Inflammatory macrophage (primary cell): Measurements from ENCODE around the gene SPDYC.

Experiments used
- DNase-seq, 2 donors: peaks; one replicate each; pipeline ENCODE4 v3.0.0-alpha.2; 2020 to 2022

Gene SPDYC

GRCh38 chr11:65206901-65207300 is 36.9 kb downstream of the SPDYC start:
- no peak for DNase-seq

- no peak for DNase-seq
Measured at GRCh38 chr11:65207918-65208784, 38.1 kb downstream of the SPDYC start.

- no peak for DNase-seq
Measured at GRCh38 chr11:65208785-65209710, 39.0 kb downstream of the SPDYC start.

GRCh38 chr11:65209711-65210360 is 39.8 kb downstream of the SPDYC start:
- DNase-seq, result no peak

GRCh38 chr11:65210361-65210731 is 40.3 kb downstream of the SPDYC start:
- no peak for DNase-seq

DNA sequence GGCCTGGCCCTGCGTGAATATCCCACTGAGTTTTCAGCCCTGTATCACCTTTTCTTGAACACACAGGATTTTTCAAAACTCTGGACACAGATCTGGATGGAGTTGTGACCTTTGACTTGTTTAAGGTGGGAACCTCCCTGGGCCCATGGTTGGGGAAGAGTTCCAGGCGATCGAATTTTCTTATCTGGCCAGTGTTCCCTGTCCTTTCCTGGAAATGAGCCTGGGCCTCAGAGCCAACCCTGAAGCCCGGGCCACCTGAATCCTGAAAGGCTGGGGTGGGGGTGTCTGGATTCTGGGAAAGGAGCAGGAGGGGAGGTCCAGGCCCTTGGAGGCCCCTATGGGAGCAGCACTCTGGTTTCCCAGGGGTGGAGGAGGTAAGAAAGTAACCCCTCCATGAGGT is 40.7 kb downstream of the SPDYC start:
- DNase-seq, result no peak

DNA sequence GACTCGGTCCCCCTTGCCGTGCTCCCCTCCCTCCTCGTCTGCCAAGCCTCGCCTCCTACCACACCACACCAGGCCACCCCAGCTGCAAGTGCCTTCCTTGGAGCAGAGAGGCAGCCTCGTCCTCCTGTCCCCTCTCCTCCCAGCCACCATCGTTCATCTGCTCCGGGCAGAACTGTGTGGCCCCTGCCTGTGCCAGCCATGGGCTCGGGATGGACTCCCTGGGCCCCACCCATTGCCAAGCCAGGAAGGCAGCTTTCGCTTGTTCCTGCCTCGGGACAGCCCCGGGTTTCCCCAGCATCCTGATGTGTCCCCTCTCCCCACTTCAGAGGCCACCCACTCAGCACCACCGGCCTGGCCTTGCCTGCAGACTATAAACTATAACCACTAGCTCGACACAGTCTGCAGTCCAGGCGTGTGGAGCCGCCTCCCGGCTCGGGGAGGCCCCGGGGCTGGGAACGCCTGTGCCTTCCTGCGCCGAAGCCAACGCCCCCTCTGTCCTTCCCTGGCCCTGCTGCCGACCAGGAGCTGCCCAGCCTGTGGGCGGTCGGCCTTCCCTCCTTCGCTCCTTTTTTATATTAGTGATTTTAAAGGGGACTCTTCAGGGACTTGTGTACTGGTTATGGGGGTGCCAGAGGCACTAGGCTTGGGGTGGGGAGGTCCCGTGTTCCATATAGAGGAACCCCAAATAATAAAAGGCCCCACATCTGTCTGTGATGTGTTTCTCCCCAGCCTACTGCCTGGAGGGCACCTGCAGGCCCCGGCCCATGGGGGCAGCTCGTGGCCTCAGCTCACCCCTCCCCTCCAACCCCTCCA is 41.5 kb downstream of the SPDYC start:
- DNase-seq, result no peak

DNA sequence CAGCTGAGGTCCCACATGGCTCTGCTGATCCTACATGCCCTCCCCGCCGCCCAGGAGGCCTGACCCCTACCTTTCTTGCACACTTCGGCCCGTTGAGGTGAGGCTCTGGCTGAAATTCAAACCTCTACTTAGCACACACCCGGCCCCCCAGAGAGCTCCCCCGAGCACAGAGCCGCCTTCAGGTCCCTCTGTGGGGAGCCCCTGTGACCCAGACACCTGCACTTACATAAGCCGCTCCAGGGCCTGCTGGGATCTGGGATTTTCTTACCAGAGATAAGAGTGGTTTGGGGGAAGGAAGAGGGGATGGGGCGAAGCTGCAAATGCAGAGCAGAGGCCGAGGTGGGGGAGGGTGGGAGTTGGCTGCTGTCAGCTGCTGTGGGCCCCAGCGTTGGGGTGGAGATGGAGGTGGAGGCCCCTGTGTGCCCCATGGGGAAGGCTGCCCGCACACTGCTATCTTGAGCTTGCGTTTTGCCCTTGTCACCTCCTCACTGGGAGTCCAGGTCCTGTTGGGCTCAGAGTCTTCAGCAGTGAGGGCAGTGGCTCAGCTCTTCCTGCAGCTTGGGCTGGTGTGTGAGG is 42.3 kb downstream of the SPDYC start:
- no peak for DNase-seq

- DNase-seq, result peak in 1 of 2 donors; percentile 25
Measured at GRCh38 chr11:65213322-65214211, 43.5 kb downstream of the SPDYC start.

- no peak for DNase-seq
Measured at GRCh38 chr11:65214212-65214845, 44.3 kb downstream of the SPDYC start.

DNA sequence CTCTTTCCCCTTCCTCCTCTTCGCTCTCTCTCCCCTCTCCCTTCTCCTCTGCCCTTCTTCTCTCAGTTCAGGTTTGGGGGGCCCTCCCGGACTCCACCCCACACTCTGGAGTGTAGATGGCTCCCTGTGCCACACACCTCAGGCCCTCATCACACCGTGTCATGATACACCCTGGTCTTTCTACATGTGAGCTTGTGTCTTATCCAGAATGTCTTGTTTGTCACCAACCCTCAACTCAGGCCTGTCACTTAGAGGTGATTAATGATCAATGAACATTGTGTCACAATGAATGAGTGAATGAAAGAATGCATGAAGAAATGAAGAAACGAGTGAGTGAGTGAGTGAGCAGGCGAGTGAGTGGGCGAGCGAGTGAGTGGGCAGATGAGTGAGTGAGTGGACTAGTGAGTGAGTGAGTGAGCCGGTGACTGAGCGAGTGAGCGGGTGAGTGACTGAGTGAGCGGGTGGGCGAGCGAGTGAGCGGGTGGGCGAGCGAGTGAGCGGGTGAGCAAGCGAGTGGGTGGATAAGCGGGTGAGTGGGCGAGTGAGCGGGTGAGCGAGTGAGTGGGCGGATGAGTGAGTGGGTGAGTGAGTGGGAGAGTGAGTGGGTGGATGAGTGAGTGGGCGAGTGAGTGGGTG is 45.5 kb downstream of the SPDYC start:
- DNase-seq, result peak in 1 of 2 donors; percentile 12

GRCh38 chr11:65216830-65217229 is 46.8 kb downstream of the SPDYC start:
- no peak for DNase-seq

DNA sequence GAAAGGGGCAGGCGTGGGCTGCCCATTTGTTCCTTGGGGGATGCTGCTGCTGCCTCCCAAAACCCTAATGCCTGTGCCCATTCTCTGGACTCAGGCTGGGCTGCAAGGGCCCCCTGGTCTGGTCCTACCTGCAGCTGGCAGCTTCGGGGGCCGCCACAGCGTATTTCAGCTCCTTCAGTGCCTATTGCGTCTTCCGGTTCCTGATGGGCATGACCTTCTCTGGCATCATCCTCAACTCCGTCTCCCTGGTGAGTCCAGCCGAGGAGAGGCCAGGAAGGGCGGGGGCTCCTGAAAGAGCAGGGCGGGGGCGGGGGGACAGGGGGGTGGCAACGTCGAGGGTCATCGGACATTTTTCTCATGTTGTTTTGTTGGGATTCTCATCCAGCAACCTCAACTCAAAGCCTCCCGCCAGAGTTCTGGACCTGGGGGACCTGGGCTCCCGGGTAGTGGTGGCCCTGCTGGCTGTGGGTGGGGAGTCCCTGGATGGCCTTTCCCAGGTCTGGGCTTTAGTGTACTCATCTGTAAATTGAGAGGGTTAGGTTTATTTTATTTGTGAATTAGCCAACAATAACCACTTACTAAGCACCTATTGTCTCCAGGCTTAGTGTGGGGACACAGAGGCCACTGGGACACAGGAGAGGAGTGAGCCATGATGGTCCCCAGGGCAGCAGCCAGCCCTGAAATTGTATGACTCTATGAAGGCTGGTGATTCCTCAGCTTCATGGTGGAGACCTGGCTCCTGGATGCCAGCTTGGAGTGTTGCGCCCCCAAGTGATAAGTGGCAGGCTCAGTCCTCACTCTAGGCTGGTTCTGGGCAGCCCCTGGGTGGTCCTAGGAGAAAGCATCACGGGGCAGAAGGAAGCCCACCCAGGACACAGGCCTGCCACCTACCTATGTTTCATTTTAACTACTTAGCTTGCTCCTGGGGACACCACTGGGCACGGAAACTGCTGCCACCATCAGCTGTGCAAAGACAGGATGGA is 47.7 kb downstream of the SPDYC start:
- DNase-seq, result no peak

DNA sequence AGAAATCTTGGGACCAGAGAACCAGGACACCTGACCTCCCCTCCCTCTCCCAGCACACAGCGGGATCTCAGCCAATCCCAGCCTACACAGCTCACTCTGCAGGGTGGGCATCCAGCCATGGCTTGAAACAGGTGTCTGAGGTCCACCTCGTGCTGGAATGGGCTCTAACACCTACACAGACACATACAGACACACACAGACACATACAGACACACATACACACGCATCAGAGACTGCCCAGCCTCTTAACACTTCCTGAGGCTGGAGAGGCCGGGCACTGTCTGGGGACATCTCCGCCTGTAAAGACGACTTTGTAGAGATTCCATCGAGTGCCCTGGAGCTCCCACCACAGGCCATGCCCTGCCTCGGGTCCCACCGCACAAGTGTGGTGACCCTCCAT is 48.4 kb downstream of the SPDYC start:
- DNase-seq, result no peak

- DNase-seq, result peak; percentile 56 to 62
Measured at GRCh38 chr11:65219930-65220213, 49.8 kb downstream of the SPDYC start.

DNA sequence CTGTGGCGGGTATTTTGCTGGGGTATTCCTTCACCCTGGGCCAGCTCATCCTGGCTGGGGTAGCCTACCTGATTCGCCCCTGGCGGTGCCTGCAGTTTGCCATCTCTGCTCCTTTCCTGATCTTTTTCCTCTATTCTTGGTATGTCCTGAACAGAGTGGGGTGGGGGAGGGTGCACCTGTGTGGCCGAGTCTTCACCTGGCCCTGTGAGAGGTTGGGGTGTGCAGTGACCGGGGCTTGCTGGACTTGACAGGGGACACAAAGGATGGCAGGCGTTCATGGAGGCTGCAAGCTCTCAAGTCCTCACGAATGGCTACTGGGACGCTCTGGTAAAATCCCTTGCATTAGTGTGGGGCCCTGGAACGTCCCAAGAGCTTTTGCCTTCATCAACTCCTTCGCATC is 51.0 kb downstream of the SPDYC start:
- no peak for DNase-seq
